ENCODE measurements around the gene PANK2. TPM values are rescaled to one million over a fixed set of nuclear protein-coding genes. Genes with fewer than 3 reads are reported as not detected.

The PANK2 gene
- total RNA-seq, 1 donor from 2014 or later = 59.3 TPM

GRCh38 chr20:3890999-3891929 lies 2.1 kb downstream of the PANK2 start:
- Histone ChIP-seq H3K36me3 (ENCODE audit: insufficient read depth, low read length) (no peaks in the 10 kb centered on the region), H3K9me3 (ENCODE audit: insufficient read depth, low read depth, low read length) (no peaks in the 10 kb centered on the region), H3K4me2 (ENCODE audit: low read length) (peak overlapping the region; percentile 88), H2AFZ (ENCODE audit: low read depth, low read length) (no peak overlapping the region), H3K27ac (ENCODE audit: low read depth, low read length) (no peak overlapping the region), H3K4me3 (ENCODE audit: insufficient read depth, low read depth, low read length) (peak overlapping the region; percentile 95), H3K4me1 (ENCODE audit: insufficient read depth, low read length) (peaks cover 40% of the 10 kb centered on the region), H3K79me2 (ENCODE audit: insufficient read depth, low read length) (peaks cover 94% of the 10 kb centered on the region), H3K9ac (ENCODE audit: low read length) (peak overlapping the region; percentile 92), H3K27me3 (ENCODE audit: insufficient read depth, low read length) (no peaks in the 10 kb centered on the region), H4K20me1 (ENCODE audit: insufficient read depth, low read length) (peaks cover 64% of the 10 kb centered on the region)
- peak overlapping the region; percentile 100 for H3K4me3 Mint-ChIP-seq (ENCODE audit: unreplicated experiment)
- TF ChIP-seq CTCF (IDR thresholded peaks at IDR 0.05; ENCODE audit: insufficient read depth, low read depth, low read length) = no peak
- no peak for TF ChIP-seq EZH2 (IDR thresholded peaks at IDR 0.05; ENCODE audit: insufficient read depth, low read length)
- peaks cover 28% of the 10 kb centered on the region for H3K4me1 Mint-ChIP-seq (ENCODE audit: low read depth, unreplicated experiment)
- H3K27ac Mint-ChIP-seq (ENCODE audit: unreplicated experiment) = peak overlapping the region; percentile 95
- DNase-seq (ENCODE audit: low read depth) (no peak), FAIRE-seq (no peak)
- H3K27me3 Mint-ChIP-seq (ENCODE audit: low read depth, unreplicated experiment) = no peaks in the 10 kb centered on the region
- peaks cover 2% of the 10 kb centered on the region for H3K9me3 Mint-ChIP-seq (ENCODE audit: unreplicated experiment)
- peaks cover 13% of the 10 kb centered on the region for H3K36me3 Mint-ChIP-seq (ENCODE audit: low read depth, unreplicated experiment)

GRCh38 chr20:3894796-3895195 lies 5.6 kb downstream of the PANK2 start:
- Mint-ChIP-seq H3K27ac (ENCODE audit: unreplicated experiment) (no peak overlapping the region), H3K4me1 (ENCODE audit: low read depth, unreplicated experiment) (peaks cover 36% of the 10 kb centered on the region), H3K4me3 (ENCODE audit: unreplicated experiment) (no peak overlapping the region), H3K36me3 (ENCODE audit: low read depth, unreplicated experiment) (peaks cover 16% of the 10 kb centered on the region), H3K27me3 (ENCODE audit: low read depth, unreplicated experiment) (no peaks in the 10 kb centered on the region), H3K9me3 (ENCODE audit: unreplicated experiment) (peaks cover 6% of the 10 kb centered on the region)
- Histone ChIP-seq H4K20me1 (ENCODE audit: insufficient read depth, low read length) (peaks cover 99% of the 10 kb centered on the region), H2AFZ (ENCODE audit: low read depth, low read length) (no peak overlapping the region), H3K9me3 (ENCODE audit: insufficient read depth, low read depth, low read length) (no peaks in the 10 kb centered on the region), H3K36me3 (ENCODE audit: insufficient read depth, low read length) (peaks cover 6% of the 10 kb centered on the region), H3K4me2 (ENCODE audit: low read length) (no peak overlapping the region), H3K27me3 (ENCODE audit: insufficient read depth, low read length) (no peaks in the 10 kb centered on the region), H3K27ac (ENCODE audit: low read depth, low read length) (no peak overlapping the region), H3K4me3 (ENCODE audit: insufficient read depth, low read depth, low read length) (no peak overlapping the region), H3K9ac (ENCODE audit: low read length) (no peak overlapping the region), H3K79me2 (ENCODE audit: insufficient read depth, low read length) (peaks cover 100% of the 10 kb centered on the region), H3K4me1 (ENCODE audit: insufficient read depth, low read length) (peaks cover 35% of the 10 kb centered on the region)
- TF ChIP-seq CTCF (IDR thresholded peaks at IDR 0.05; ENCODE audit: insufficient read depth, low read depth, low read length) (no peak), EZH2 (IDR thresholded peaks at IDR 0.05; ENCODE audit: insufficient read depth, low read length) (no peak)
- DNase-seq (ENCODE audit: low read depth) = no peak
- FAIRE-seq = no peak

- peaks cover 47% of the 10 kb centered on the region for H3K4me1 Mint-ChIP-seq (ENCODE audit: low read depth, unreplicated experiment)
- Histone ChIP-seq H3K27ac (ENCODE audit: low read depth, low read length) (no peak overlapping the region), H4K20me1 (ENCODE audit: insufficient read depth, low read length) (peaks cover 99% of the 10 kb centered on the region), H3K79me2 (ENCODE audit: insufficient read depth, low read length) (peaks cover 100% of the 10 kb centered on the region), H3K27me3 (ENCODE audit: insufficient read depth, low read length) (no peaks in the 10 kb centered on the region), H3K36me3 (ENCODE audit: insufficient read depth, low read length) (peaks cover 6% of the 10 kb centered on the region), H3K9ac (ENCODE audit: low read length) (no peak overlapping the region), H3K4me1 (ENCODE audit: insufficient read depth, low read length) (peaks cover 26% of the 10 kb centered on the region), H3K9me3 (ENCODE audit: insufficient read depth, low read depth, low read length) (no peaks in the 10 kb centered on the region), H2AFZ (ENCODE audit: low read depth, low read length) (no peak overlapping the region), H3K4me3 (ENCODE audit: insufficient read depth, low read depth, low read length) (no peak overlapping the region), H3K4me2 (ENCODE audit: low read length) (peak overlapping the region; percentile 12)
- H3K9me3 Mint-ChIP-seq (ENCODE audit: unreplicated experiment) = peaks cover 4% of the 10 kb centered on the region
- H3K36me3 Mint-ChIP-seq (ENCODE audit: low read depth, unreplicated experiment) = peaks cover 10% of the 10 kb centered on the region
- H3K27me3 Mint-ChIP-seq (ENCODE audit: low read depth, unreplicated experiment) = no peaks in the 10 kb centered on the region
- DNase-seq (ENCODE audit: low read depth) (no peak), FAIRE-seq (no peak)
- H3K4me3 Mint-ChIP-seq (ENCODE audit: unreplicated experiment) = no peak overlapping the region
- H3K27ac Mint-ChIP-seq (ENCODE audit: unreplicated experiment) = no peak overlapping the region
- TF ChIP-seq EZH2 (IDR thresholded peaks at IDR 0.05; ENCODE audit: insufficient read depth, low read length) = no peak
- no peak for TF ChIP-seq CTCF (IDR thresholded peaks at IDR 0.05; ENCODE audit: insufficient read depth, low read depth, low read length)
These were observed 7.1 kb downstream of the PANK2 start for GRCh38 chr20:3896302-3896701.
